Gastrocnemius medialis (tissue), 4 donors: ENCODE measurements around the gene GCG.

Source experiments
- POLR2A ChIP-seq, 2 donors: fragments of 450-650 bp; IDR thresholded peaks; one replicate each; pipeline ENCODE4 v1.6.1; 2017; ENCODE audit warnings: antibody characterized with exemption in 2 of 2, mild to moderate bottlenecking in 2 of 2, moderate library complexity in 2 of 2
- TF ChIP-seq, protein P1 (sequence below), 5 experiments: fragments of 450-650 bp in 3 of 5; fragments of 200-600 bp in 2 of 5; sonication (generic) in 2 of 5; IDR thresholded peaks in 4 of 5; conservative IDR thresholded peaks in 1 of 5; 1 replicate in 4 of 5; 2 replicates in 1 of 5; pipeline ENCODE4 v1.5.1; 2016 to 2019; ENCODE audit warnings: antibody characterized with exemption in 5 of 5, mild to moderate bottlenecking in 3 of 5, moderate library complexity in 3 of 5

DNA sequence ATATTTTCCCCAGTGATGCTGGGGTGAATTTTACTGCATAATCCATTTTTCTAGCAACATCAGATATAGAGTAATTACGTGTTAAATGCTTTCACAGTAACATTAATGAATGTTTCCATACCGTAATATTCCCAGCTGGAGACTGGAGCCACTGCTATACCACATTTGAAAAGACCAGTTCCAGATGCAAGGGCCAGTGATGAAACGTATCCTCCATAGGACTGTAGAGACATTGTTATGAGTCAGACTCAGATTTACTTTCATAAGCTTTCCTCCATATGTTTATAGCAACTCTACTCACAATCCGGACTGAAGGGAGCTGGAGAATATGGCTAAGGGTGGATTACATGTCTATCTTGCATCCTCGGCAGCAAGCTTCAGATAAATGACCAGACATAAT, 22.7 kb upstream of the GCG start:
- TF ChIP-seq, protein P1, sequence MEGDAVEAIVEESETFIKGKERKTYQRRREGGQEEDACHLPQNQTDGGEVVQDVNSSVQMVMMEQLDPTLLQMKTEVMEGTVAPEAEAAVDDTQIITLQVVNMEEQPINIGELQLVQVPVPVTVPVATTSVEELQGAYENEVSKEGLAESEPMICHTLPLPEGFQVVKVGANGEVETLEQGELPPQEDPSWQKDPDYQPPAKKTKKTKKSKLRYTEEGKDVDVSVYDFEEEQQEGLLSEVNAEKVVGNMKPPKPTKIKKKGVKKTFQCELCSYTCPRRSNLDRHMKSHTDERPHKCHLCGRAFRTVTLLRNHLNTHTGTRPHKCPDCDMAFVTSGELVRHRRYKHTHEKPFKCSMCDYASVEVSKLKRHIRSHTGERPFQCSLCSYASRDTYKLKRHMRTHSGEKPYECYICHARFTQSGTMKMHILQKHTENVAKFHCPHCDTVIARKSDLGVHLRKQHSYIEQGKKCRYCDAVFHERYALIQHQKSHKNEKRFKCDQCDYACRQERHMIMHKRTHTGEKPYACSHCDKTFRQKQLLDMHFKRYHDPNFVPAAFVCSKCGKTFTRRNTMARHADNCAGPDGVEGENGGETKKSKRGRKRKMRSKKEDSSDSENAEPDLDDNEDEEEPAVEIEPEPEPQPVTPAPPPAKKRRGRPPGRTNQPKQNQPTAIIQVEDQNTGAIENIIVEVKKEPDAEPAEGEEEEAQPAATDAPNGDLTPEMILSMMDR (IDR thresholded peaks at IDR 0.05 in 4 of 5, conservative IDR thresholded peaks at IDR 0.05 in 1 of 5), result no peak
- TF ChIP-seq POLR2A (IDR thresholded peaks at IDR 0.05), result no peak
